Fibroblast of skin of abdomen (primary cell): ENCODE measurements around the gene MLPH. TPM values are rescaled to one million over a fixed set of nuclear protein-coding genes. Genes with fewer than 3 reads are reported as not detected.
A peak's percentile ranks its signal among the peaks of the same experiment; 100 is the strongest.

ENCODE experiments used
- DNase-seq: peaks from one replicate; pipeline ENCODE4 v3.0.0-alpha.2; 2013
- polyA plus RNA-seq, 2 experiments: library from polyadenylated mRNA; unstranded; fragments of 120-200 nt; gene quantifications; one replicate each; pipeline ENCODE4 v1.2.1, GENCODE V29; 2013; ENCODE audit not compliant: insufficient read length in 2 of 2

MLPH gene
- polyA plus RNA-seq (2013, experiment 1 of 2; ENCODE audit: insufficient read length), result 16.6 TPM
- polyA plus RNA-seq (2013, experiment 2 of 2; ENCODE audit: insufficient read length), result 17.9 TPM

GRCh38 chr2:237486819-237487448 is at the start of gene MLPH:
MLPH (plus strand) TSS chr2:237487251; CDS start chr2:237493427, 6,176 bp downstream.
- no peak for DNase-seq

- no peak for DNase-seq
These were observed 49.5 kb upstream of the MLPH start for GRCh38 chr2:237437566-237437965.

GRCh38 chr2:237438080-237438940 is 48.7 kb upstream of the MLPH start:
- DNase-seq, result no peak

- DNase-seq, result peak; percentile 37
These were observed 46.2 kb upstream of the MLPH start for GRCh38 chr2:237440819-237441281.

GRCh38 chr2:237441605-237442274 is 45.3 kb upstream of the MLPH start:
- peak; percentile 80 for DNase-seq

- DNase-seq, result no peak
These were observed 43.0 kb upstream of the MLPH start for GRCh38 chr2:237444071-237444470.

GRCh38 chr2:237445611-237446337 is 41.3 kb upstream of the MLPH start:
- DNase-seq, result no peak

GRCh38 chr2:237446338-237446665 is 40.7 kb upstream of the MLPH start:
- DNase-seq, result no peak

- no peak for DNase-seq
These were observed 39.6 kb upstream of the MLPH start for GRCh38 chr2:237447496-237447895.

GRCh38 chr2:237448171-237448570 is 38.9 kb upstream of the MLPH start:
- no peak for DNase-seq

GRCh38 chr2:237448626-237449025 is 38.4 kb upstream of the MLPH start:
- no peak for DNase-seq

GRCh38 chr2:237449193-237449881 is 37.7 kb upstream of the MLPH start:
- no peak for DNase-seq

GRCh38 chr2:237450108-237450507 is 36.9 kb upstream of the MLPH start:
- DNase-seq, result no peak

GRCh38 chr2:237450583-237450982 is 36.5 kb upstream of the MLPH start:
- DNase-seq, result no peak

GRCh38 chr2:237451643-237452469 is 35.2 kb upstream of the MLPH start:
- DNase-seq, result peak; percentile 75

GRCh38 chr2:237452861-237453260 is 34.2 kb upstream of the MLPH start:
- peak; percentile 45 for DNase-seq

- DNase-seq, result no peak
These were observed 33.4 kb upstream of the MLPH start for GRCh38 chr2:237453671-237454070.

GRCh38 chr2:237455764-237456163 is 31.3 kb upstream of the MLPH start:
- DNase-seq, result no peak

- DNase-seq, result peak; percentile 81
These were observed 30.7 kb upstream of the MLPH start for GRCh38 chr2:237456200-237456843.

GRCh38 chr2:237457388-237457941 is 29.6 kb upstream of the MLPH start:
- no peak for DNase-seq
